ENCODE data around the gene BABAM2. TPM values are rescaled to one million over a fixed set of nuclear protein-coding genes. Genes with fewer than 3 reads are reported as not detected.

The BABAM2 gene
- total RNA-seq, 4 donors from 2014 or later, result 24.3 to 46.1 (median 44.5) TPM

- H3K27me3 ChIP-seq, result no peaks in the 10 kb centered on the region
- no peak overlapping the region for H3K27ac ChIP-seq
- H3K4me1 ChIP-seq, result peaks cover 0 to 30% (median 2%) of the 10 kb centered on the region in 4 donors
- no peak overlapping the region for H3K4me3 ChIP-seq
- TF ChIP-seq POLR2A (IDR thresholded peaks at IDR 0.05) (no peak), EP300 (IDR thresholded peaks at IDR 0.05) (no peak), CTCF (IDR thresholded peaks at IDR 0.05) (no peak)
- no peaks in the 10 kb centered on the region for H3K9me3 ChIP-seq
- H3K36me3 ChIP-seq, result no peaks in the 10 kb centered on the region
- WGBS, 2 donors, result 56 to 70% methylated on average over 1 of the region's 1 CpG
- no peak for DNase-seq (ENCODE audit: low spot score in 2 of 2)
These were observed 376.8 kb downstream of the BABAM2 start for GRCh38 chr2:28267282-28267681.

- peak overlapping the region in 2 of 4 donors; percentile 7 to 31 for H3K27ac ChIP-seq
These were observed 377.9 kb downstream of the BABAM2 start for GRCh38 chr2:28268386-28268785.

GRCh38 chr2:28269019-28269784, 378.7 kb downstream of the BABAM2 start:
- Histone ChIP-seq H3K27ac (peak overlapping the region in 2 of 4 donors; percentile 13 to 31), H3K4me3 (no peak overlapping the region), H3K36me3 (no peaks in the 10 kb centered on the region), H3K9me3 (no peaks in the 10 kb centered on the region), H3K4me1 (peaks cover 0 to 30% (median 2%) of the 10 kb centered on the region in 4 donors), H3K27me3 (no peaks in the 10 kb centered on the region)
- TF ChIP-seq CTCF (IDR thresholded peaks at IDR 0.05) (no peak), POLR2A (IDR thresholded peaks at IDR 0.05) (no peak)
- WGBS, 2 donors, result 67 to 68% methylated on average over 4 of the region's 4 CpGs
- DNase-seq (ENCODE audit: low spot score in 2 of 2), result no peak

More at GRCh38 chr2:28268386-28268785, 377.9 kb downstream of the BABAM2 start:
- Histone ChIP-seq H3K36me3 (no peaks in the 10 kb centered on the region), H3K9me3 (no peaks in the 10 kb centered on the region), H3K4me1 (peaks cover 0 to 30% (median 2%) of the 10 kb centered on the region in 4 donors), H3K27me3 (no peaks in the 10 kb centered on the region), H3K4me3 (no peak overlapping the region)
- WGBS, 2 donors, result 72% methylated on average over 4 of the region's 4 CpGs
- TF ChIP-seq CTCF (IDR thresholded peaks at IDR 0.05), result no peak
- TF ChIP-seq POLR2A (IDR thresholded peaks at IDR 0.05), result no peak
- TF ChIP-seq EP300 (IDR thresholded peaks at IDR 0.05), result no peak
- no peak for DNase-seq (ENCODE audit: low spot score in 2 of 2)

GRCh38 chr2:28270456-28271152, 380.1 kb downstream of the BABAM2 start:
- WGBS, 2 donors, result 92 to 93% methylated on average over 6 of the region's 6 CpGs
- H3K36me3 ChIP-seq, result no peaks in the 10 kb centered on the region
- no peak for DNase-seq (ENCODE audit: low spot score in 2 of 2)

More at GRCh38 chr2:28270456-28271152, 380.1 kb downstream of the BABAM2 start:
- Histone ChIP-seq H3K4me1 (peaks cover 0 to 44% (median 12%) of the 10 kb centered on the region in 4 donors), H3K9me3 (no peaks in the 10 kb centered on the region), H3K4me3 (no peak overlapping the region), H3K27me3 (no peaks in the 10 kb centered on the region), H3K27ac (no peak overlapping the region)
- TF ChIP-seq POLR2A (IDR thresholded peaks at IDR 0.05) (no peak), EP300 (IDR thresholded peaks at IDR 0.05) (no peak), CTCF (IDR thresholded peaks at IDR 0.05) (no peak)
